ENCODE data around the gene KCNG4.
"Not testable (repeated sequence)": the region's sequence is repeated elsewhere in the genome, so short reads cannot be mapped to it uniquely, and the experiment has no call there.

The KCNG4 gene

DNA sequence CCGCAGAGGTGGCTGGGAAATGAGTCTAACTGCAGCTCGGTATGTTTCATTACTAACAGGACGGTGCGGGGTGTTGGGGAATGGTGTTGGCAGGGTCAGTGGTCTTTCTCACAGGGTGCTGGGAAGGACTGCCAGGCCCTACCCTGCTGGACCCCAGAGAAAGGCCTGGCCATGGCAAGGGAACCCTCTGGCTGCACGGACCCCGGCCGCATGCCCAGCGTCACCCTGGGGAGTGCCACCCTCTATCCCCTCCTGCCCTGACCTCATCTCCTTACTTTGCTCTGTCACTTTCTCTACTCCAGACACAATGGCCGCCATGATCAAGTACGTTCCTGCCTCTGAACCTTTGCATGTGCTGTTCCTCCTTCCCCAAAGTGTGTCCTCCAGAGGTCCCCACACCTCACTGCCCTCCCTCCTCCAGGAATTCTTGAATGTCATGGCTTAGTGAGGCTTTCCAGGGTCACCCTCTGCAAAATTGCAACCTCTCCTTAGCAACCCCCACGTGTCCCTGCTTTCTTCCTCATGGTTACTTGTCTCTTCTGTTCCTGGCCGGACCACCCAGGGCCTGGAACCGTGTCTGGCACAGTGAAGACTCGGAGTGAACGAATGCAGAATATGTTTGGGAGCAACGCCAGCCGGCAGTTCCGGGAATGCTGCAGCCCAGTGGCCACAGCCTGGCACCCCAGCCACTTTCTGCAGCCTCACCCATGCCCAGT lies 33.7 kb downstream of the KCNG4 start:
- DNase-seq (ENCODE audit: low spot score) = no peak

DNA sequence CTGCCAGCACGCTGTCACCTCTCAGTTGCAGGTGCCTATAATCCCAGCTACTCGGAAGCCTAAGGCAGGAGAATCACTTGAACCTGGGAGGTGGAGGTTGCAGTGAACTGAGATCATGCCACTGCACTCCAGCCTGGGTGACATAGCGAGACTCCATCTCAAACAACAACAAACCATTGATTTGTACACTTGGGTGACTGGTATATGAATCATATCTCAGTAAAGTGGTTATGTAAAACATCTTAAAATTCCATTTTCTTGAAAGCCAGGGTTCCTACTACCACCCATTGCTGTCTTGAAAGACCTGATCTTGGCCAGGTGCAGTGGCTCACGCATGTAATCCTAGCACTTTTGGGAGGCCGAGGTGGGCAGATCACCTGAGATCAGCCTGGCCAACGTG lies 34.7 kb downstream of the KCNG4 start:
- DNase-seq (ENCODE audit: low spot score) = peak; percentile 57

DNA sequence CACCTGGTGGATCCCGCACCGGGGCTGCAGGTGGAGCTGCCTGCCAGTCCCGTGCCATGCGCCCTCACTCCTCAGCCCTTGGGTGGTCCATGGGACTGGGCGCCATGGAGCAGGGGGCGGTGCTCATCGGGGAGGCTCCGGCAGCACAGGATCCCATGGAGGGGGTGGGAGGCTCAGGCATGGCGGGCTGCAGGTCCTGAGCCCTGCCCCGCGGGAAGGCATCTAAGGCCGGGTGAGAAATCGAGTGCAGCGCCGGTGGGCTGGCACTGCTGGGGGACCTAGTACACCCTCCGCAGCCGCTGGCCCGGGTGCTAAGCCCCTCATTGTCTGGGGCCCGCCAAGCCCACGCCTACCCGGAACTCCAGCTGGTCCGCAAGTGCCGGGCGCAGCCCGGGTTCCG lies 35.3 kb downstream of the KCNG4 start:
- not testable (repeated sequence) for DNase-seq (ENCODE audit: low spot score)

DNA sequence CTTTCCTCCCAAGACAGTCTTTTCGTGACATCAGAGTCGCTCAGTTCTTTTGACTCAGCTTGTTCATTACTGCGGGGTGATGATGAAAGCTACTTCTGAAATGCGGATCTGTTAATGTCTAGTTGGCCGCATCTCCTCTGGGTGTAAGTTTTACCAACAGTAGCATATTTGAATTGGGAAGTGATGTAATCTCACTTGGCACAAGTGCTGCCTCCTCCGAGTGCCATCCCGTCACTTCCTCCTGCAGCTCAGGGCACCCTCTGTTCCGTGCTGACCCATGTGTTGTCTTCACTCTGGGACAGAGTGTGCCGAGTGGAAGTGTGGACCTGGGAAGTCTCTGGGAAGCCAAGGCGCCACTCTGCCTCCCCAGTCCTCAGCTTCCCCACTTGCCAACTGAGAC lies 40.0 kb downstream of the KCNG4 start:
- DNase-seq (ENCODE audit: low spot score) = no peak

DNA sequence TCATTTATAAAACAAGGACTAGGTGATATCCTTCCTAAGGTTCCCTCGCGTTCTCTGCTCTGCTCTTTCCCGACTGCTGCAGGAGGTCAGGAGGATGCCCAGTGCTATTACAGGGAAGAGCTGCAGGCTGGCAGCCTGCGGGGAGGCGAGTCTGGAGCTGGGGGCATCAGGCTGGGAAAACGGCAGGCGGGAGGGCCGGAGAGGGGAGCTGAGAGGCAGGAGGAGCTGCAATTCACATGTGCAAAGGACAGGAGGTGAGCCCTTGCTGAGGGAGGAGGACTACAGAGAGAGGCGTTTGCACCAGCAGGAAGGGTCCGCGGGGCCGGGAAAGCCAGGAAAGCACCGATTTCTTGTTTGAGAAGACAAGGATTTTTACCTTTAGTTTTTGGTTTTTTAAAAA lies 40.7 kb downstream of the KCNG4 start:
- no peak for DNase-seq (ENCODE audit: low spot score)

DNA sequence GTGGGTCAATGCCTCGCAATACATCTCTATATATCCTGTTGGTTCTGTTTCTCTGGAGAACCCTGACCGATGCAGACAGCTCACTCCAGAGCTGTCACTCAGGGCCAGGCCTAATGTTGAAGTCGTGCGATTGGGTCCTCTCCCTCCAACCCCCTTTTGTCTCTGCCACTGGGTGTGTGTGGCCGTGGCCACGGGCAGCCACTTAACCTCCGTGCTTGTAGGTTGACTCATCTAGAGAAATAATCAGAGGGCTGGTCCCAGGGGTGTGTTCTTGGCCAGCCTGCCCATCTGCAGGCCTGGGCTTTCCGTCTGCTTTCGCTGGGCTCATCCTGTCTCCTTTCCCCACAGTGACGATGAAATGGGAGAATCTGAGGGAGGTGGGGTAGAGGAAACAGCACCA lies 41.4 kb downstream of the KCNG4 start:
- DNase-seq (ENCODE audit: low spot score) = peak; percentile 55

DNA sequence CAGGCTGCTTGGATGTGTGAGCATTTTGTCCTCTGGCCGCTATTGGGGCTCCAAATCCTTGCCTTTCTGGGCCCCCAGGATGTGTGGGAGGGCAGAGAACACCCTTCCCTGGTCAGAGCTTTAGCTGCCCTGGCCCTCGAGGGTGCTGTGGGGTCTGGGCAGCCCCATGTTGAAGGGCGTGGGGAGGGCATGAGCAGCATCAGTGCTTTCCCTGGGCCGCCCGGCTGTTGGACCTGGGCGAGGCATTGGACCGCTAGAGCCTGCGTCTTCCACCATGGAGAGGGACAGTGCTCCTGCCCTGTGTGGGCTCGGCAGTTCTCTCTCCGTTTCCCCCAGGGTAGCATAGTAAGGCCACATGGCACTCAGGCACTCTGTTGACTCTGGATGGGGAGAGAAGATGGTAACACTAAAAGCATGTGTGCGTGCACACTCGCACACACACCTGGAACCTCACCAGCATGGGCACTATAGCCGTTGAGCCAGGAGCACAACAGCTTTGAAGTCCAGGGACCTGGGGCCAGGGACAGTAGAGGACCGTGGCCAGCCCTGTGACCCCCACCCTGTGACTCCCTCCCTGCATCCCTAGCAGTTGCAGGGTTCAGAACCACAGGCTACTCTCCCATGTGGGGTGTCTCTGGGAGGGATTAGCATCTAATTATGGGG lies 42.2 kb downstream of the KCNG4 start:
- no peak for DNase-seq (ENCODE audit: low spot score)

DNA sequence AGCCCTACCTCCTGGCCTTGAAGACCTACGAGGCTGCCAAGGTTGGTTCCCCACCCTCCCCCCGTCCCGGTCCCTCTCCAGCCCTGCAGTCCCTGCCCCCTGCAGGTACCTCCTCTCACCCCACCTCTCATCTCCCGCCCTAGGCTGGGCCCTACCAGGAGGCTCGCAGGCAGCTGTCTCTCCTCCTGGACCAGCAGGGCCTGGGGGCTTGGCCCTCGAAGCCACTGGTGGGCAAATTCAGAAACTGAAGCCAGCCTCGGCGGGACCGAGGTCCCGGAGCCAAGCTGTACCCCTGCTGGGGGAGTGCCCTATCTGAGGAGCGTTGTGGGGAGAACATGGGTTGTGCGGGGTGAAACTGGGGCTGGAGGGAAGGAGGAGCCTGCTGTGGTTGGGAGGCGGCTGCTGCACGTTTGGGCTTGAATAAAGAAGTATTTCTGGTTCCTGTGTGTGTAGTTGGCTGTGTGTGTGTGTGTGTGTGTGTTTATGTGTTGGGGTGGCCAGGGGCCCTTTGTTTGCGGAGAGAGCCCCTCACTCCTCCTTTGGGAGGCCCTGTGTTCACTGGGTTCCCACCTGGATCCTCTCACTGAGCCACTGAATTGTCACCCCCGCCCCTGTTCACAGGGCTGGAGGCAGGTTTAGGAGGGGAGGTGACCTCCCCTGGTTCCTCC lies 43.0 kb downstream of the KCNG4 start:
- no peak for DNase-seq (ENCODE audit: low spot score)

DNA sequence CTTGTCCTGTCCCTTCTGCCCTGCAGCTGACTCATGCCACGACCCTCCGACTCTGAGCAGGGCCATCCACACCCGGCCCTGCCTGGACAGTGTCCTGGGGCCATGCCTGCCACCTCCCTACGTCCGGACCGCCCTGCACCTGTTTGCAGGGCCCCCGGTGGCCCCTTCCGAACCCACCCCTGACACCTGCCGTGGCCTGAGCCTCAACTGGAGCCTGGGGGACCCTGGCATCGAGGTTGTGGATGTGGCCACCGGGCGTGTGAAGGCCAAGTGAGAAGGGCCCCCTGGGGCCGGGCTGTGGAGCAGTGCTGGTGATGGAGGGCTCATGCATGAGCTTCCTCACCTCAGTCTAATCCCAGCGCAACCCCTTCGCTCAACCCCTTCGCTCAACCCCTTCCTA lies 43.7 kb downstream of the KCNG4 start:
- no peak for DNase-seq (ENCODE audit: low spot score)

DNA sequence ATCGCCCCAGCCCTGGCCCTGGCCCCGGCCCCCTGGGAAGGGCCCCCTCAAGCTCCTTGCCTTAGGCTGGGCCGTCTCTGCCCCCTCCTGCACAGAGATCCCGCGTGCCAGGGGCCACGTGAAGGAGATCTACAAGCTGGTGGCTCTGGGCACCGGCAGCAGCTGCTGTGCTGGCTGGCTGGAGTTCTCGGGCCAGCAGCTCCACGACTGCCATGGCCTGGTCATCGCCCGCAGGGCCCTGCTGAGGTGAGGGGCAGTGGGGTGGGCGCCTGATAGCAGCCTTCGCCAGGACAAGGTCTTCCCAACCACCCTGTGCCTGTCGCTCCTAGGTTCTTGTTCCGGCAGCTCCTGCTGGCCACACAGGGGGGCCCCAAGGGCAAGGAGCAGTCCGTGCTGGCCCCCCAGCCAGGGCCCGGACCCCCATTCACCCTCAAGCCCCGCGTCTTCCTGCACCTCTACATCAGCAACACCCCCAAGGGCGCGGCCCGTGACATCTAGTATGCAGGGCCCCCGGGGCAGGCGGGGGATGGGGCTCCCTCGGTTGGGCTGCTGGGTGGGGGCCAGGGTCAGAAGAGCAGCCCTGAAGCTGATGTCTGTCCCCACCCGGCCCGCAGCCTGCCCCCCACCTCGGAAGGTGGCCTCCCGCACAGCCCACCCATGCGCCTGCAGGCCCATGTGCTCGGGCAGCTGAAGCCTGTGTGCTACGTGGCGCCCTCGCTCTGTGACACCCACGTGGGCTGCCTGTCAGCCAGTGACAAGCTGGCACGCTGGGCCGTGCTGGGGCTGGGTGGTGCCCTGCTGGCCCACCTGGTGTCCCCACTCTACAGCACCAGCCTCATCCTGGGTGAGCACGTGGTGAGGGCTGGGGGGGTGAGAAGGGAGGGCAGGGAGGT lies 44.4 kb downstream of the KCNG4 start:
- no peak for DNase-seq (ENCODE audit: low spot score)

DNA sequence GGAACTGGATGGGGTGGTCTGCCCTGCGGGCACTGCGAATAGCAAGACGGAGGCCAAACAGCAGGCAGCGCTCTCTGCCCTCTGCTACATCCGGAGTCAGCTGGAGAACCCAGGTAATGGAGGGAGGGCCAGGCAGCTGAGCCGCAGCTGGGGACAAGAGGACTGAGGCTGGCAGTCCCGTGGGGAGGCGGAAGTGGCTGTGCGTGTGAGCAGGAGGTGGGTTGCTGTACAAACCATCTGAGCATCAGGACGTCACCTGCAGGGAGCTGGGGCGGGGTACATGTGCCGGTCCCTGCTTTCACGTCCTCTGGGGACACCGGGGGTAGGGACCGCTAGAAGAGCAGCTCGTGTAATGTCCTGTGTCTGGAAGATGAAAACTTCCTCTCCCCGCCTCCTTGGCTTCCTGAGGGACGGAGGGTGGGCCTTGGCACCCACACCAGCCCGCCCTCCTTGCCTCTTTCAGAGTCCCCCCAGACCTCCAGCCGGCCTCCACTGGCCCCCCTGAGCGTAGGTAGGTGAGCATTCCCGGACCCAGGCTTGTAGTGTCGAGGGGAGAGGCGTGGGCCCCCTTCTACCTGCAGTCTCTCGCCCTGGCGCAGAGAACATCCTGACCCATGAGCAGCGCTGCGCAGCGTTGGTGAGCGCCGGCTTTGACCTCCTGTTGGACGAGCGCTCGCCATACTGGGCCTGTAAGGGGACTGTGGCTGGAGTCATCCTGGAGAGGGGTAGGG lies 45.2 kb downstream of the KCNG4 start:
- DNase-seq (ENCODE audit: low spot score) = no peak

DNA sequence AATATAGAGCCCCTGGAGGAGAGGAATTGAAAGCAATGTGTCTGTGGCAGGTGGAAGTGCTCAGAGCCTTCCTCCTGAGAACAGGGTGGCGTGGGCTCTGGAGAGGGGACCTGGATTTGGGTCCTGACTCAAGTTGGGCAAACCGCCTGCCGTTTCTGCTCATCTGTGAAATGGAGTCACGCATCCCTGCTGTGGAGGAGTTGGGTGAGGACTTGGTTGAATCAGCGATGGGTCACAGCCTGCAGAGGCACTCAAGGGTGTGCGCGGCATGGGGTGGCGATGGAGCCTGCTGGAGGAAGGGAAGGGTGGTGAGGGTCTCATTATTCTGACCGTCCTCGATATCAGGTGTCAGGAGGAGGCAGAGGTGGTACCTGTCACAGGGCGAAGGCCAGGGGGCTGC lies 45.8 kb downstream of the KCNG4 start:
- DNase-seq (ENCODE audit: low spot score) = no peak

DNA sequence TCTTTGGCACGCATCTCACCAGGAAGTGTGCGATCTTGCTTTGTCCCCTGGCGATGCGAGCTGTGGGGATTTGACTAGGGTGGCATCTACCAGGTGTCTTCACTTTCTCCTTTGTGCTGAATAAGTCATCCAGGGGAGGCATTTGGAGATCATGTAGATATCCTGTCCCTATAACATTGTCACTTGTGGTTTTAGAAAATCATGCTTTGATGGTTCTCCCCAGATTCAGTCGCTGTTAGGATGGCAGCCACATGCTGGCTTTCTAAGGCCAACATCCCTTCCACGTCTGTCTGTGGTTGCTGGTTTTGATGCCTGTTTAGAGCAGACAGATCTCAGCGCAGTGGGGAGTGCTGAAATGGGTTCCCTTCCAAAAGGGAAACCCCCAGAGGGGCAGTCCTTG lies 46.3 kb downstream of the KCNG4 start:
- DNase-seq (ENCODE audit: low spot score) = no peak

DNA sequence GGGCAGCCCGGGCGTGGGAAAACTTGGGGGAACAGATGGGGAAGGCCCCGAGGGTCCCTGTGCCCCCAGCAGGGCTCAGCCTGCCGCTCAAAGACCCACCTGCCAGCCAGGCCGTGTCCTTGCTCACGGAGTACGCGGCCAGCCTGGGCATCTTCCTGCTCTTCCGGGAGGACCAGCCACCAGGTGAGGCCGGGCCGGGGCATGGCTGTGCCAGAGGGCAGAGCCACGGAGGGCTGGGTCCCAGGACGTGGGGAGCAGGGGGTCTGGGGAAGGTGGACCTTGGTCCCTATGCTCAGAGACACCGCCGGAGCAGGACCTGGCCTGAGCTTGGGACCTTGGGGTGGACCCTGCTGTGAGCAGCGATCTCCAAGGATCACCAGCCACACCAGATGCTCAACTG lies 48.3 kb downstream of the KCNG4 start:
- no peak for DNase-seq (ENCODE audit: low spot score)

DNA sequence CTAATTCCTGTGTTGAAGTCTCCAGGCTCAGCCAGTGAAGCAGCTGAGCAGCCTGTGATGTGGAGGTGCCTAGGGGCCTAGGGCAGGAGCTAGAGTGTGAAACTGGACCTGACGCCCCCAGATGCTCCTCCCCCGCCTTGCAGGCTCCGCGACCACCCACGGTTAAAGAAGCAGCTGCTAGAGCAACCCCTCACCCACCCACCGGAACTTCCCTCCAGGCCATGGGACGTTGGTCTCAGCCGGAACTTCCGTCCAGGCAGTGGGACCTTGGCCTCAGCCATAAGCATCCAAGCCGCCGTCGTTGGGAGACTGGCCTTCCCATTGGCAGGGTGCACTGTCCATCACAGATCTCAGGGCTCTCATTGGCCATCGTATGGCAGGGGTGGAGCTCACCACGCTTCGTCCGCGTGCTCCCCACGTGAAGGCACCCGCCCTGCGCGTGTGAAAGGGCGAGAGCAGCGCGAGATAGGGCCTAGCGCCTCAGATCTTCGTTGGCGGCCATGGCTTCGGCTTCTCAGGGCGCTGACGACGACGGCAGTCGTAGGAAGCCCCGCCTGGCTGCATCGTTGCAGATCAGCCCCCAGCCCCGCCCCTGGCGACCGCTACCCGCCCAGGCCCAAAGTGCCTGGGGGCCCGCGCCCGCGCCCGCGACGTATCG lies 49.0 kb downstream of the KCNG4 start, which contains the start of gene ADAD2:
Gene ADAD2, plus strand, starts transcription at position 427 of the 658 bp plus-strand sequence. Its CDS starts 74 bp downstream, at position 501.
- DNase-seq (ENCODE audit: low spot score) = peak; percentile 59

DNA sequence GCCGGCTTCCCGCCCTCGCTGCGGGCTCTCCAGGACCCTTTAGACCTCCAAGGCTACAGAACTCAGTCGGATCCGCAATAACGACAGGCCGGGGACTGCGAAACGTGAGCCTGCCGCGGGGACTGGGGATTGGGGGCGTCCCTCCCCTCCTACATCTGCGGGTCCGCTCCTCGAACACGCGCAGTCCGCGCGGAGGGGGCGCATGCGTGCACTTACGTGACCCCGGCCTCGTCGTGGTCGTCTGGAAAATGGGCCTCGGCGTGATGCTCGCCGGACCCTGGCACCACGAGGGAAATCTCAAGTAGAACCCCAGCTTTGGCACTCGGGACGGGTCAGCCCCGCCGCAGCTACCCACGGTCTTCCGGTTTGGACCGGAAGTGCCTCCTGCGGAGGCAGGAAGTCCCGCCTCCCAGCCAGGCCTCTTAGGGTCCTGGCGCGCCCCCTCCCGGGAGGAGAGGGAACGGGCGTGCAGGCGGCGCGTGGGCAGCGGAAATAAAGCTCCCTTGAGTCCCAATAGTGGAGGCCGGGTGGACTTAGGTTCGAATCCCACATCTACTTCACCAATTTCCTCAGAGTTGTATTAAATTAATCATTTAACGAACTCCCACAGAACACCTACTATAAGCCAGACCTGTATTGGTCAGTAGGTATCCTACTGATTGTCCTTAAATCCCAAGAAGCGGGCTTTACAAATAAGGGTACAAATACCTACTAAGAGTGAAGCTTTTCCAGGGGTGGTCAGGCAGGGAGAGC lies 53.0 kb downstream of the KCNG4 start, which contains the start of gene TAF1C:
Gene TAF1C, minus strand, starts transcription at position 373 of the 753 bp plus-strand sequence. CDS start 2,069 bp downstream, outside the sequence.
- DNase-seq (ENCODE audit: low spot score) = peak; percentile 98

DNA sequence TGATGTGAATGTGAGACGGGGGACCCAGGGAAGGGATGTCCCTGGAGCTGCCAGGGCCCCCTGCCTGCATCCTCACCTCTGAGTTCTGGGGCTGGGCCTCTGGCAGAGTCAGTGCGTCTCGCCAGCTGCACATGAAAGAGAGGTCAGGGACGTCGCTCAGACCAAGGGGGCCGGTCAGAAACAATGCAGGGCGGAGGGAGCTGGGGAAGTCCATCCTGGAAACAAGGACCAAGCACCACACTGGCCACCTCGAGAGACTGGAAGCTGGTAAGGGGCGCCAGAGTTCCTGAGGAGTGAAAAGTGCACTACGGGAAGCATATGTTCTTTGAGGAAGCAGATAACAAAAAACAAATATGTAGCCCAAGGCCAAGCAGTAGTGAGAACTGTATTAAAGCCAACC lies 55.0 kb downstream of the KCNG4 start:
- DNase-seq (ENCODE audit: low spot score) = no peak

DNA sequence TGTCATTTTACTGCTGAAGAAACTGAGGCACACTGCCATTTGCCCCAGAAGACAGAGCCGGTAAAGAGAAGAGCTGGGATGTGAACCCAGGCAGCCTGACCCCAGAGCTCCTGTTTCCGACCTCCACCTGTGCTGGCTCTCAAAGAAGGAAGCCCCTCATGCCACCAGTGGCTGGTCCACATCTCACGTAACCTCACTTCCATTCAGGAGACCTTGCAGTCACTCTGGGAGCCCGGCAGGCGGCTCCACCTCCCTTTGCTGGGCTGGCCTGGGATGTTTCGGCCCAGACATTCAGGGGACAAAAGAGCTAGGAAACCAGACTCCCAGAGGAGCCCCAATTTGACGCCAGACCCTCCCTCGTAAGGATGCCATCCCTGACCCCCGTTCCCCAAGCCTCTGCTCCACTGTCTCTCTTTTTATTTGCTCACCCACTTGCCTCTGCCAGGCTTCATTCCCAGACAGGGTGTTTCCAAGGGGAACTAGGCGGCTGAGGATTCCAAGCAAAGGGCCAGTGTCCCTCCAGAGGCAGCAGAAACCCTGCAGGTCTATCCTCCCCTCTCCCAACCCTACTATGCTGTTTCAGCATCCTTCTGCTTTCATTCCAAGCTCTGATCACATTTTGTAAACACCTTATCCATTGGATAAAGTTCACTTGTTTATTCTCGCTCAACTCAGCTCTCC lies 55.8 kb downstream of the KCNG4 start:
- no peak for DNase-seq (ENCODE audit: low spot score)

DNA sequence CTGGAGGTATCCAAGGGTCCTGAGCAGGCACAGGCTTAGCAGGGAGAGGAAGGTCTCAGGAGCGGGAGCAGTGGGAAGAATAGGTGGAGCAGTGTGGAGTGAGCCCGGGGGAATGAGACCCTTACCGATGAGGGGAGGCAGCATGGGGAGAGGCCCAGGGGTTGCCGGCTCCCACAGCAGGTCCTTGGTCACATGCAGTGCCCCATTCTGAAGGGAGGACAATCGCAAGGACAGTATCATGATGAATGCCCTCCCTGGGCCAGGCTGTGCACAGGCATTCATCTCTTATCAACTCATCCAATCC lies 56.3 kb downstream of the KCNG4 start:
- DNase-seq (ENCODE audit: low spot score) = no peak

Data from AG08396 (cell line).